ENCODE data around the gene TMEM63A. TPM values are rescaled to one million over a fixed set of nuclear protein-coding genes. Genes with fewer than 3 reads are reported as not detected.
A peak's percentile ranks its signal among the peaks of the same experiment; 100 is the strongest.

Gene TMEM63A
- total and polyA plus RNA-seq, 11 donors: 13.7 to 42.7 (median 25.3) TPM

DNA sequence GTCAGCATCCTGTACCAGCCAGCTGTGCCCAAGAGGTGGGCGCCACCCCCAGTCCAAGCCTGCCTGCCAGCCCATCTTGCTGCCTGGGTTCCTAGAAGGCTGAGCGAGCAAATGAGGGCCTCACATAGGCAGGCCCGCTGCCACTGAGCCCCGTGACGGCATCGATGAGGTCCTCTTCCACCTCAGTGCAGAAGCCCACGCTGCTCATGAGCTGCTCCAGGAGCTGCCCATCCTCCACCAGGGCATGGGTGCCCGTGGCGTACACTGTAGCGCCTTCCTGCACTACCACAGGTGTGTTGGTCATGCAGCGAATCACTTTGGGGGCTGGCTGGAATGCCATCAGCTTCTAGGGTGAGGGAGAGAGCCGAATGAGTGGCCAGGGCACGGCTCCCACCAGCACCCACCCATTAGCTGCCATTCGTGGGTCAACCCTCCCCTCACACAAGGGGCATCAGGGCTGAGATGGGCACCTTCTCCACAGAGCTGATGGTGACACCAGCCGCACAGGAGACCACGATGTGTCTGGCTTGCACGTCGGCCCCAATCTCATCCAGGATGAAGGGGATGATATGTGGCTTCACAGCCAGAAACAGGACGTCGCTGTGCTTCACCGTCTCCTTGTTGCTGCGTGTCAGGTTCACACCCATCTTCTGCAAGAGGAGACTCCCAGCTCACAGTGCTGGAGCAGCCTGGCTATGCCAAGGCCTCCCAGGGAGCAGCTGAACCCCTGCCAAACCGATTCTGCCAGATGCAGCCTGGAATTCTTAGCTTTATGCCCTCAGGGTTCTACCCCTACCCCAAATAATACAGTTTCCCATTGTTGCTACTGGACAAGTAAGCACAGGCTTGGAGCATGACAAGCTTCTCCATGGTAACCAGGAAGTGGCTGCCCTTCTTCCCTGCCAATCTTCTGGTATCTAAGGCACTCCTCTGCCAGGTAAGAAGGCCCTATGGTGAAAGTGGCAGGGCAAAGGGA is 39.8 kb upstream of the TMEM63A start:
- ATAC-seq: no peak
- whole genome bisulfite sequencing, 4 donors: 93 to 95% (median 95%) methylated on average over 15 to 23 of the region's 23 CpGs
- Histone ChIP-seq H3K4me3 (no peak overlapping the region), H3K36me3 (peaks cover 0 to 50% (median 34%) of the 10 kb centered on the region in 9 donors), H3K4me1 (peaks cover 0 to 42% (median 19%) of the 10 kb centered on the region in 12 donors), H3K27ac (peak overlapping the region in 1 of 12 donors; percentile 97), H3K27me3 (no peaks in the 10 kb centered on the region), H3K9me3 (no peaks in the 10 kb centered on the region)
- TF ChIP-seq, protein P1, sequence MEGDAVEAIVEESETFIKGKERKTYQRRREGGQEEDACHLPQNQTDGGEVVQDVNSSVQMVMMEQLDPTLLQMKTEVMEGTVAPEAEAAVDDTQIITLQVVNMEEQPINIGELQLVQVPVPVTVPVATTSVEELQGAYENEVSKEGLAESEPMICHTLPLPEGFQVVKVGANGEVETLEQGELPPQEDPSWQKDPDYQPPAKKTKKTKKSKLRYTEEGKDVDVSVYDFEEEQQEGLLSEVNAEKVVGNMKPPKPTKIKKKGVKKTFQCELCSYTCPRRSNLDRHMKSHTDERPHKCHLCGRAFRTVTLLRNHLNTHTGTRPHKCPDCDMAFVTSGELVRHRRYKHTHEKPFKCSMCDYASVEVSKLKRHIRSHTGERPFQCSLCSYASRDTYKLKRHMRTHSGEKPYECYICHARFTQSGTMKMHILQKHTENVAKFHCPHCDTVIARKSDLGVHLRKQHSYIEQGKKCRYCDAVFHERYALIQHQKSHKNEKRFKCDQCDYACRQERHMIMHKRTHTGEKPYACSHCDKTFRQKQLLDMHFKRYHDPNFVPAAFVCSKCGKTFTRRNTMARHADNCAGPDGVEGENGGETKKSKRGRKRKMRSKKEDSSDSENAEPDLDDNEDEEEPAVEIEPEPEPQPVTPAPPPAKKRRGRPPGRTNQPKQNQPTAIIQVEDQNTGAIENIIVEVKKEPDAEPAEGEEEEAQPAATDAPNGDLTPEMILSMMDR (IDR thresholded peaks at IDR 0.05): no peak
- no peak for TF ChIP-seq POLR2A (IDR thresholded peaks at IDR 0.05)
- intact Hi-C loops (cut with DNase I): loop anchor here in 4 of 10 donors (5.0 kb wide), 4 partner anchors 40 to 145 kb away; partner anchors contain the start of genes TMEM63A (in 2 of the 4) and SRP9 (in 1 of the 4)
- DNase-seq: no peak

GRCh38 chr1:225919906-225920305 is 37.7 kb upstream of the TMEM63A start:
- WGBS, 4 donors: 23 to 40% (median 34%) methylated on average over 5 of the region's 5 CpGs
- Histone ChIP-seq H3K9me3 (no peaks in the 10 kb centered on the region), H3K27me3 (no peaks in the 10 kb centered on the region), H3K27ac (peak overlapping the region in 6 of 12 donors; percentile 8 to 62 (median 38)), H3K4me3 (no peak overlapping the region), H3K4me1 (peaks cover 0 to 40% (median 19%) of the 10 kb centered on the region in 12 donors), H3K36me3 (peaks cover 0 to 66% (median 40%) of the 10 kb centered on the region in 9 donors)
- ATAC-seq: peak in 1 of 4 donors; percentile 11
- intact Hi-C loops (cut with DNase I): loop anchor here in 7 of 10 donors (5.0 to 10.0 kb wide), 9 partner anchors 38 to 375 kb away; partner anchors contain the start of genes SRP9 (in 5 of the 7) and TMEM63A (in 2 of the 7)
- peak; percentile 68 to 88 (median 76) for DNase-seq
- TF ChIP-seq, protein P1 (IDR thresholded peaks at IDR 0.05): no peak

GRCh38 chr1:225918280-225918679 is 36.1 kb upstream of the TMEM63A start:
- 91 to 98% (median 92%) methylated on average over 4 of the region's 4 CpGs for WGBS, 4 donors
- TF ChIP-seq POLR2A (IDR thresholded peaks at IDR 0.05): no peak
- TF ChIP-seq, protein P1 (IDR thresholded peaks at IDR 0.05): no peak
- H3K4me1 ChIP-seq: peaks cover 0 to 34% (median 15%) of the 10 kb centered on the region in 12 donors
- no peak overlapping the region for H3K4me3 ChIP-seq
- no peak overlapping the region for H3K27ac ChIP-seq
- DNase-seq (no peak), ATAC-seq (no peak)
- no peaks in the 10 kb centered on the region for H3K9me3 ChIP-seq
- H3K27me3 ChIP-seq: no peaks in the 10 kb centered on the region
- peaks cover 0 to 66% (median 40%) of the 10 kb centered on the region in 9 donors for H3K36me3 ChIP-seq
- intact Hi-C loops (cut with DNase I): loop anchor here in 6 of 10 donors (10.0 kb wide), 5 partner anchors 57 to 373 kb away; partner anchors contain the start of gene SRP9 (in 4 of the 6)

DNA sequence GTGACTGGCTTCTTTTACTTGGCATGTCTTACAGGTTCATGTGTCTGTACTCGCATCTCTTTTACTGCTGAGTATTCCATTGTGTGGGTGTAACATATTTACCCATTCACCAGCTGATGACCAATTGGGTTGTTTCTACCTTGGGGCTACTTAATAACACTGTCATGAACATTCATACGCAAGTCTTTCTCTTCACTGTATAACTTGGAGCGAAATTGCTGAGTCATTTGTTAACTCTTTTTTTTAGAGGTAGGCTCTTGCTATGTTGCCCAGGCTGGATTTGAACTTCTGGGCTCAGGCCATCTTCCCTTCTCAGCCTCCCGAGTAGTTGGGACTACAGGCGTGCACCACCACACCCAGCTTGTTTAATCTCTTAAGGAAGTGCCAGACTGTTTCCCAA is 35.4 kb upstream of the TMEM63A start:
- Histone ChIP-seq H3K4me1 (peaks cover 0 to 27% (median 9%) of the 10 kb centered on the region in 12 donors), H3K4me3 (no peak overlapping the region), H3K9me3 (no peaks in the 10 kb centered on the region), H3K27ac (no peak overlapping the region), H3K27me3 (no peaks in the 10 kb centered on the region), H3K36me3 (peaks cover 0 to 71% (median 40%) of the 10 kb centered on the region in 9 donors)
- intact Hi-C loops (cut with DNase I): loop anchor here in 6 of 10 donors (10.0 kb wide), 5 partner anchors 57 to 373 kb away; partner anchors contain the start of gene SRP9 (in 4 of the 6)
- no peak for TF ChIP-seq POLR2A (IDR thresholded peaks at IDR 0.05)
- TF ChIP-seq, protein P1 (IDR thresholded peaks at IDR 0.05): no peak
- 90 to 94% (median 92%) methylated on average over 5 of the region's 5 CpGs for WGBS, 4 donors
- no peak for DNase-seq
- no peak for ATAC-seq

All from heart left ventricle (tissue), 16 donors.